HG02571 (cell line): Measurements from ENCODE around the gene MEIS1.

ENCODE experiments used
- ATAC-seq: cut with Tn5 transposase; IDR thresholded peaks from one replicate; pipeline ENCODE4 v1.9.1; 2021; ENCODE audit warnings: mild to moderate bottlenecking, moderate library complexity; ENCODE audit not compliant: unreplicated experiment

The MEIS1 gene

GRCh38 chr2:66578054-66578686 lies 143.2 kb downstream of the MEIS1 start:
- no peak for ATAC-seq

GRCh38 chr2:66578687-66579106 lies 143.8 kb downstream of the MEIS1 start:
- ATAC-seq: no peak

- no peak for ATAC-seq
These were observed 144.5 kb downstream of the MEIS1 start for GRCh38 chr2:66579186-66580126.

- no peak for ATAC-seq
These were observed 145.5 kb downstream of the MEIS1 start for GRCh38 chr2:66580166-66581049.

- no peak for ATAC-seq
These were observed 146.6 kb downstream of the MEIS1 start for GRCh38 chr2:66581339-66582103.

GRCh38 chr2:66582104-66582986 lies 147.4 kb downstream of the MEIS1 start:
- ATAC-seq: no peak

- ATAC-seq: no peak
These were observed 148.3 kb downstream of the MEIS1 start for GRCh38 chr2:66582987-66583880.

- ATAC-seq: no peak
These were observed 149.0 kb downstream of the MEIS1 start for GRCh38 chr2:66583881-66584280.

GRCh38 chr2:66585587-66585986 lies 150.7 kb downstream of the MEIS1 start:
- ATAC-seq: no peak

GRCh38 chr2:66587216-66587615 lies 152.3 kb downstream of the MEIS1 start:
- ATAC-seq: no peak

- no peak for ATAC-seq
These were observed 159.1 kb downstream of the MEIS1 start for GRCh38 chr2:66594001-66594400.

- no peak for ATAC-seq
These were observed 160.6 kb downstream of the MEIS1 start for GRCh38 chr2:66595556-66595955.

- ATAC-seq: no peak
These were observed 161.3 kb downstream of the MEIS1 start for GRCh38 chr2:66596256-66596655.

GRCh38 chr2:66601624-66602023 lies 166.7 kb downstream of the MEIS1 start:
- no peak for ATAC-seq

GRCh38 chr2:66602341-66602740 lies 167.4 kb downstream of the MEIS1 start:
- no peak for ATAC-seq

- no peak for ATAC-seq
These were observed 169.4 kb downstream of the MEIS1 start for GRCh38 chr2:66604326-66604725.

- ATAC-seq: no peak
These were observed 170.1 kb downstream of the MEIS1 start for GRCh38 chr2:66604976-66605375.

- no peak for ATAC-seq
These were observed 172.2 kb downstream of the MEIS1 start for GRCh38 chr2:66607152-66607551.
